Astrocyte of the spinal cord (primary cell): ENCODE results near the gene STXBP1.

Experiments used
- DNase-seq: peaks from one replicate; pipeline ENCODE4 v3.0.0; 2011; ENCODE audit warnings: low read depth, low spot score
- H3K4me3 ChIP-seq: 2 replicates; pipeline ENCODE4 v1.5.1; 2011; ENCODE audit warnings: low read depth, mild to moderate bottlenecking, low read length, moderate library complexity
- in situ Hi-C: cut with HindIII; loops from 2 replicates; pipeline ENCODE4 v1.10.0; 2017; ENCODE audit warnings: low sequenced_read_pairs
- TF ChIP-seq, protein P1 (sequence below): IDR thresholded peaks from 2 replicates; pipeline ENCODE4 v1.5.1; 2012; ENCODE audit warnings: low read depth, mild to moderate bottlenecking, low read length, inconsistent platforms

The STXBP1 gene

DNA sequence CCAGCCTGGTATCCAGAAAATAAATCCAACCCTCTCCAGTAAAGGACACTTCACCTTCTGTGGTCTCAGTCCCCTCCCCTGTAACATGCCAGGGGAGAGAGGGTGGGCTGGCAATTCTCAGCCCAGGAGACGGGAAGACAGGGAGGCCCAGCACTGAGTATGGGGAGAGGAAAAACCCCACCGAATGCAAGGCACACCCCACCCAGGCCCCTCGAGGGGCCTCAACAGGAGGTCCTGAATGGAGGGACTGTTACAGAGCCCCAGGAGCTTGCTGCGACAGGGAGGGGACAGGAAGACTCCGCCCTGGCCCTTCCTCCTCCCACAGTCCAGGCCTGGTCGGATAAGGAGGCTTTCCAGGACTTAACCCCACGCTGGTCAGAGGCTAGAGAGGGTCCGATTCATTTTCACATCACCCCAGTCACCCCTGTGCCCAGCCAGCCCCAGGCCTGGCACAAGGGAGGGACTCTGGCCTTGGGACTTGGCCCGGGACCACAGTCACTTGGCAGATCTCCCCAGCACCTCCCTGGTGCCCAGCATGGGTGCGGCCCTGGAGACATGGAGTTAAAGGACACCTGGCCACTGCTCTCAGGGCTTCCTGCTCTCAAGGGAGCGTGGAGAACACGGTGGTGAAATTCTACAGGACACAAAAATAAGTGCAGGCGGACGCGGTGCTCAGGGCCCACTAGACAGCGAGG, 44.9 kb upstream of the STXBP1 start:
- in situ Hi-C loops: no loop called here
- TF ChIP-seq, protein P1, sequence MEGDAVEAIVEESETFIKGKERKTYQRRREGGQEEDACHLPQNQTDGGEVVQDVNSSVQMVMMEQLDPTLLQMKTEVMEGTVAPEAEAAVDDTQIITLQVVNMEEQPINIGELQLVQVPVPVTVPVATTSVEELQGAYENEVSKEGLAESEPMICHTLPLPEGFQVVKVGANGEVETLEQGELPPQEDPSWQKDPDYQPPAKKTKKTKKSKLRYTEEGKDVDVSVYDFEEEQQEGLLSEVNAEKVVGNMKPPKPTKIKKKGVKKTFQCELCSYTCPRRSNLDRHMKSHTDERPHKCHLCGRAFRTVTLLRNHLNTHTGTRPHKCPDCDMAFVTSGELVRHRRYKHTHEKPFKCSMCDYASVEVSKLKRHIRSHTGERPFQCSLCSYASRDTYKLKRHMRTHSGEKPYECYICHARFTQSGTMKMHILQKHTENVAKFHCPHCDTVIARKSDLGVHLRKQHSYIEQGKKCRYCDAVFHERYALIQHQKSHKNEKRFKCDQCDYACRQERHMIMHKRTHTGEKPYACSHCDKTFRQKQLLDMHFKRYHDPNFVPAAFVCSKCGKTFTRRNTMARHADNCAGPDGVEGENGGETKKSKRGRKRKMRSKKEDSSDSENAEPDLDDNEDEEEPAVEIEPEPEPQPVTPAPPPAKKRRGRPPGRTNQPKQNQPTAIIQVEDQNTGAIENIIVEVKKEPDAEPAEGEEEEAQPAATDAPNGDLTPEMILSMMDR: no peak
- peak; percentile 41 for DNase-seq
- peak overlapping the region; percentile 89 for H3K4me3 ChIP-seq

DNA sequence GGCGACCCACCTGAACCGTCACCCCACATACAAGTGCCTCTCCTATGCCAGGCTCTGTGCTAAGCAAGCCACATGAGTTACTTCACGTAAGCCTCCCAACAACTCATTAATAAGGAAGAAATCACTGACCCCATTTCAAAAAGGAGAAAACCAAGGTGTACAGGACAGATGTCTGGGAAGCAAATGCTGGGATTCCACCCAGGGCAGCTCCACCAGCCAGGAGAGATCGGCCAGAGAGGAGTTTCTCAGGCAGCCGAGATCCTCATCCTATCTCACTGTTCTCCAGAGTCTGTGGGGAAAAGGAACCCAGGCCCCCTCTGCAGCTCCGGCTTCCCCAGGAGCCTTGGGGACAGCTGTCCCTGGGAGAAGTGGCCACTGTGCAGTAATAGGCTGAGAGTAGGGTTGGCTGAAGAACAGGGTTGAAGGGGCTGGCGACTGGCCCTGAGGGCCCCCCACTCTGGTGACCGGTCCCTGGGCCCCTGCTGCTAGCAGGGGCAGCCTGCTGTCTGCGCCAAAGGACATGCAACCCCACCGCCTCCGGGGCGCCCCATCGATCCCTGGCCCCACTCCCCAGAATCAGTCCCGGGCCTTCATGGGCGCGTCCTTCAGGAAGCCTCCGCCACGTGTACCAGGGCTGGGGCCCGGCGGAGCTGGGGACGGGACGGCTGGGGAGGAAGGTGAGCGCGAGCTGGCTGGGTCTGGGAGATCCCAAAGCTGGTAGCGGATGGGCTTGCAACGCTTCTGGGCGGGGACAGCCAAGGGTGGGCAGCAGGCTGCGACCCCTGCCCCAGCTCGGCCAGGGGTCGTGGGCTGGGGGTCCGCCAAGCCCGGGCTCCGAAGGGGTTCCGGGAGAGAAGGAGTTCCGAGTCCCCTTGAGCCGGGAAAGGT, 44.1 kb upstream of the STXBP1 start:
- in situ Hi-C loops: no loop called here
- TF ChIP-seq, protein P1: no peak
- H3K4me3 ChIP-seq: peak overlapping the region; percentile 89
- no peak for DNase-seq

DNA sequence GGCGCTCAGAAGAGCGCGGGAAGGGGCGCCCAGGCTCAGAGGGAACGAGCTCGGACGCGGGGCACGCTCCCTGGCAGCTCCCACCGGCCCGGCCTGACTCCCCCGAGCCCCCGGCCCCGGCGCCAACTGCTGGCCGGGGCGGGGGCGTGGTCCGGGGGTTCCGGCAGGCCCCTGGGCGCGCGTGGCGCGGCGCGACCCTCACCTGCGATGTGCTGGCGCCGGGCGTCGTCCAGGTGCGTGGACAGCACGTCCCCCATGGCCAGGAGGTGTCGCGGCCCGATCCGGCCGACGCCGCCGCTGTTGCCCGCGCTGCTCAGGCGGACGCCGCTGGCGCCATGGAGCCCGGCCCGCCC, 43.5 kb upstream of the STXBP1 start:
- no peak for DNase-seq
- TF ChIP-seq, protein P1: no peak
- in situ Hi-C loops: no loop called here

DNA sequence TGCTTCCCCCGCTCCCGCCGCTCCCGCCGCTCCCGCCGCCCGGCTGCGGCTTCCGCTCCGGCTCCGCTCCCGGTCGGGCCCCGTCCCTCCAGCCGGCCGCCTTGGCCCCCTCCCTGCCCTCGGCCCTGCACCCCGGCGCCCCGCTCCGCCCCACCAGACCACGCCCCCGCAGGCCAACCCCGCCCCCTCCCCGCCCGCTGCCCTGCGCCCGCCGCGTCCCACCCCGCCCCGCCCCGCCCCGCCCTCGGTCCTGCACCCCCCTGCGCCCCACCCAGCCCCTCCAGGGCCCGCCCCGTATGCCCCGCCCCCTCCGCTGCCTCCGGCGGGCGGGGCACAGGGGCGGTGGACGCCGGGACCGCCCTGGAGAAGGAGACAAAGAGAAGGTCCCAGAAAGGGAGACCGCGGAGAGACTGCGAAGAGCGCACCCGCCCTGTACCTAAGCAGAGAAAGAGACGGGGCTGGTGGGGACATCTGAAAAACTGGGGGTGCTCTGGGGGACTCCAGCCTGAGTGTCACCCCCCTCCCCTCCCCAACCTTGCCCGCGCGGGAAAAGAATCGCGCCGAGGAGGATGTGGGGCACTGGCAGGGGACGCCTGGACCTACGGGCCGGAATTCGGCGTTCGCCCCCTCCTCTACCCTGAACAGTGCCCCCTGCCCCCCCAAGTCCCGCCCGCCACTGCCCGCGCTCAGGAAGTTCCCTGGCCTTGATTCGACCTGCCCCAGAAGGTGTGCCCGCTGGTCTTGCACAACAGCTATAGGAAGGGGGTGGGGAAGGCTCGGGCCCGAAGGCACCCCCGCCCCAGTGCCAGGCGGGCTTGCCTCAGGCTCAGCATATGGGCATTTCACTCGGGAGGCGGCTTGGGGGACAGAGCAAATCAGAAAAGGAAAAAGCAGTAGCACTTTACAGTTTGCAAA, 42.8 kb upstream of the STXBP1 start:
- in situ Hi-C loops: no loop called here
- TF ChIP-seq, protein P1: no peak
- H3K4me3 ChIP-seq: peak overlapping the region; percentile 89
- peak; percentile 86 for DNase-seq

More for the DNA sequence above, 43.5 kb upstream of the STXBP1 start:
- peak overlapping the region; percentile 89 for H3K4me3 ChIP-seq

DNA sequence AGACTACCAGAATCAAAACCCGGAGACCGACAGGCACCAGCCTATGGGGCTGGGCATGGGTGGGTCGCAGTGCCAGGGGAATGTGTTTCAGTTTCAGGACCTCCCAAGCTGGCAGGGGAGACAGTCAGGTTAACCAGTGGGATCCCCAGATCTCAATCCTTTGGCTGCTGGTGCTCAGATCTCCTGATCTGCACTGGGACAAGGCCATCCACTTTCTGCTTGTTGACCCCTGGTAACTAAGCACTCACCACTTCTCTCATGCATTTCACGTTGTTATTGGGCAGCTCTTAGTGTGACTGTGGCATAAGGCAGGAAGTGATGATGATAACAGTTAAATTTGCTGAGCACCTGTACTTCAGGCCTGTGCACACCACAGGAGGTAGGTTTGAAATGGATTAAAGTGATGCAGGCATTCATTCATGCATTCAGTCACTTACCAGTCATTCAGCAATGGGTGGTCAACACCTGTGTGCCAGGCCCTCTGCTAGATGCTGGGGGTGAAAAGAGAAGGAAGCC, 42.1 kb upstream of the STXBP1 start:
- in situ Hi-C loops: no loop called here
- peak; percentile 47 for DNase-seq
- peak overlapping the region; percentile 50 for H3K4me3 ChIP-seq
- TF ChIP-seq, protein P1: no peak

DNA sequence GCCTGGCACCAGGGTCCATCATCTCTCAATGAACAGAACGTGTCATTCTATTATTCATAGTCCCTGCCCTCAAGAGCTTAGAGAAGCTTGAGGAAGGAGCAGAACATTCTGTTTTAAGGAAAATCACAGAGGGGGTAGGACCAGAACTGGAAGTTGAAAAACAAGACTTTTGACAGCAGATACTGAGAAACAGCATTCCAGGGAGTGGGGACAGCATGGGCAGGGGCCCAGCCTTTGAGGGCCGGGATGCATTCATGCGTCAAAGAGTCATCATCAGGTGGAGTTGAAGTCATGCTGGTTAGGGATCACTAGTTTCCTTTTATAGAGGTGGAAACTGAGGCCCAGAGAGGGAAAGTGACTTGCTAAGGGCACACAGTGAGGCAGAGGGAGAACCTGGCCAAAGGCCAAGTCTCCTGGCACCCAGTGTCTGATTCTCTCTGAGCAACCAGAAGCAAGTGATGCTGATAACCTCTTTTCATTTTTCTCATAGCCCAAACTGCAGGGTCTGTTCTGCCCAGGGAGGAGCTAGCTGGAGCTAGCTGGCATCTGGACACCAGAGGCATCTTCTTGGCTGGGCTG, 41.5 kb upstream of the STXBP1 start:
- no peak for DNase-seq
- in situ Hi-C loops: no loop called here
- H3K4me3 ChIP-seq: no peak overlapping the region
- TF ChIP-seq, protein P1: no peak
